Left hindlimb (tissue), 1 donor: Measurements from ENCODE around the gene CRAMP1.

Experiments
- DNase-seq: peaks from one replicate; pipeline ENCODE4 v3.0.0-alpha.2; 2018

Gene CRAMP1

DNA sequence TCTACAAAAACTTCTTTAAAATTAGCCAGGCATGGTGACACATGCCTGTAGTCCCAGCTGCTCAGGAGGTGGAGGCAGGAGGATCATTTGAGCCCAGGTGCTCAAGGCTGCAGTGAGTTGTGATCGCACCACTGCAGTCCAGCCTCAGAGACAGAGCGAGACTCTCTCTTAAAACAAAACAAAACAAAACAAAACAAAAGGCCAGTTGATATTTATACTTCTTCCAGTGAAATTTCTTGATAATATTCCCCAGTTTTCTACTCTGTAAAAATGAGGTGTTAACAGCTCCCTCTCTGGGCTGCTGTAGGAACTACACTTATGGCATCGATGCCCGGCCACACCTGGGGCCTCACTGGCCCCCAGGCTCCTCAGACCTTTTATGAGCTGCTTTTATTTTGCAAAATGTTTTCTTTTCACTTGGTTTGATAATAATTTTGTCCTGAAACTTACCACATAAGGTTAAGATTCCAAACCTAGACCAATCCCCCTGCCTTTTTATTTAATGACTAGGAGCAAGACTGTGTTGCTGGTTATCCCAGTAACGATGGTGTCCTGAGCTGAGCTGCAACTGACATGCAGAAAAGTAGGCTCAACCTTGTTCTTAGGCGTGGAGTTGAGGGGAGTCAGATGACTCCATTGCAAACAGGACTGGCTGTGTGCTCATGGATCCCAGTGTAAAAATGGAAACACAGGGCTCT, 111.4 kb downstream of the CRAMP1 start:
- DNase-seq: no peak

DNA sequence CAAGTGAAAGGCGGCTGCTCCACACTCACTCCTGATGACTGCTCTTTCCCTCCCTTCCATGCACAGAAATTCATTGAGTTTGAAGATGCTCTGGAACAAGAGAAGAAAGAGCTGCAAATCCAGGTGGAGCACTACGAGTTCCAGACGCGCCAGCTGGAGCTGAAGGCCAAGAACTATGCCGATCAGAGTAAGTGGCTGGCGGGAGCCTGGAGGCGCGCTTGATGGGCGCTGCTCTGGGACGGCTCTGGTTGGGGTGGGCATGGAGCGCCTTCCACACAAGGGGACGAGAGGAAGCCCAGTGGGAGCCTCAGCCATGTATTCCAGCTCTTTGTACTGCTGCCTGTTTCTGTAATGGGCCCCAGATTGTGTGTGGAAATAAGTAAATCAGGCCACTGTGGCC, 112.3 kb downstream of the CRAMP1 start:
- no peak for DNase-seq

GRCh38 chr16:1726661-1727502, 114.7 kb downstream of the CRAMP1 start:
- DNase-seq: no peak
